NCI-H2081 (cell line): ENCODE measurements around the gene CDH4.
"Not testable (repeated sequence)": the region's sequence is repeated elsewhere in the genome, so short reads cannot be mapped to it uniquely, and the experiment has no call there.

Source experiments
- DNase-seq, 2 experiments: peaks; one replicate each; lab custom pipeline; 2025; lab: John Stamatoyannopoulos, UW

CDH4 gene

GRCh38 chr20:61253640-61254511, 1.8 kb downstream of the CDH4 start:
- no peak for DNase-seq

DNA sequence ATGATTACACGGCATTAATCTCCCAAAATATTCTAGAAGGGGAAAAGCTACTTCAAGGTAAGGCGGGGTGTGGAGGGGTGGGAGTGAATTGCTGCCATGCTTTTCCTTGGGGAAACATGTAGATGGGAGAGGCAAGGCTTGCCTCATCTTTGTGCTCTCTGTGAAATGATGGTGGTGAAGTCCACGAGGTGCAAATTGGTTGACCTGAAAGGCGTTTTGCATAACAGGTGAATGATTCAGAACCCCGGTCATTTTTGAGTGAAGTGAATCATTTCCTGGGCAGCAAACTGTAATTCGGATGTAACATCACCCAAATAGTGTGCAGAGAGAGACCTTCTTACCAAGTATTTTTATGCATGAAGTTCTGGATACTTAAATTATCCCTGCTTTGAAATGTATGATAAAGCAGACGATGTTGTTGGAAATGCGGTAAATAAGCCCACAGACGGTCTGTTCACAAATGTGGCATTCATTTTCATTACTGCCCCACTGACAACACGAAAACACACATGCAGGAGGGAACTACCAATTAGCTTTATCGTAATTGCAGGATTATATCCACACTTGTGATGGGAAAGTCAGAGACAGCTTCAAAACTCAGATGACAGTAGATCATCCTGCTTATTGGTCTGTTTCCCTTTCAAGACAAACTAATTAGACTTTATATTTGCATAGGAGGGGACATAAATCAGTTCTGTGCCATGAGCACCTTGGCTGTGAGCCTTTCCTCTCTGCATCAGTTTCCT, 3.0 kb downstream of the CDH4 start:
- DNase-seq, result no peak

GRCh38 chr20:61256365-61256764, 4.3 kb downstream of the CDH4 start:
- no peak for DNase-seq

DNA sequence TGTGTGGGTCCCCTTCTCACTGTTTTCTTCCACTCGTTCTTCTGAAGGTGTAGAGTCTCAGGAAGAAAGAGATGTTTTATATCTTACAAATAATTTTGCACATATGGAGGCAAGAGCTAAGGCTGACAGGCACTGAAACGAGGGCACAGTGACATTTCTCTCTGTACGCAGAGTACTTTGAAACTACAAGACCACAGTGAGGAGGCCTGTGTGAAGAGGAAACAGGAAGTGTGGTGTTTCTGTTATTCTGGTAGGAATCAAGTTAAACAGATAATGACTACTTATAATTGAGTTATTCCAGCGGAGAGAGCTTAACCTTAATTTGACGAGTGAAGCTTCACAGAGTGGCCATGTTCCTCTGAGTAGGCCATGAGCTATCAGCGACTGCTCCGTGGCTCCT, 4.8 kb downstream of the CDH4 start:
- no peak for DNase-seq

- no peak for DNase-seq
Observed at GRCh38 chr20:61257611-61258010, 5.5 kb downstream of the CDH4 start.

DNA sequence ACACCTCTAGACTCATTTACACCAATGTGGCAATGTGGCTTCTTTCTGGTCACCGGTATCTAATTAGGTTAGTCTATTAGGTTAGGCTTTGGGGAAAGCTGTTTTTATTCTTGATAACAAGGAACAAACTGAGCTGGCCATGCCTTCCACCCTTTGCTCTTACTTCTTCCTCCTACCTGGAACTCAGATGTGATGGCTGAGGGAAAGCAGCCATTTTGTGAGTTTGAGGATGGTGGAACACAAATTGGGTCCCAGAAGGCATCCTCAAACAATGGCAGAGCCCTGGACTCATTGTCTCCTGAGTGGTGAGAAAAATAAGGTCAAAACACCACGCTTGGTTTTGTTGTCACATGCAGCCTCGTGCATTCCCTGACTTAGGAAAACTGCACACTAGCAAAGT, 7.7 kb downstream of the CDH4 start:
- DNase-seq, result no peak

DNA sequence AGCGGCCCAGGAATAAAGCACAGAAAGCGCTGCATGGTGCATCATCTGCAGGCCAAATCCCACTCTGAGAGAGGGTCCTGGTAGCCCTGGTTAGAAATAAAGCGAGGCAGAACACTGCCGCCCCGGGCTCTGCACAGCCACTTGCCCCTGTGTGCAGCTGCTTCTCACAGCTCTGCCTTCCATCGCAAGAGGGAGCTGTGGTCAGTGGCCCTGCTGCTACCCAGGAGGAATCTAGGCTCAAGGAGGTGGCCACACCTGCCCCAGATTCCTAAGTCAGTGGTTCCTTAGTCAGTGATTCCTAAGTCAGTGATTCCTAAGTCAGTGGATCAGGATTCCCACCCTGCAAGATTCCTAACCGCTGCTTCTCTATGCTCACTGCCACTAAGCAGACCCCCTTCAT, 8.8 kb downstream of the CDH4 start:
- DNase-seq, result no peak

- no peak for DNase-seq
Observed at GRCh38 chr20:61262036-61262435, 10.0 kb downstream of the CDH4 start.

GRCh38 chr20:61262514-61262913, 10.5 kb downstream of the CDH4 start:
- DNase-seq, result no peak

DNA sequence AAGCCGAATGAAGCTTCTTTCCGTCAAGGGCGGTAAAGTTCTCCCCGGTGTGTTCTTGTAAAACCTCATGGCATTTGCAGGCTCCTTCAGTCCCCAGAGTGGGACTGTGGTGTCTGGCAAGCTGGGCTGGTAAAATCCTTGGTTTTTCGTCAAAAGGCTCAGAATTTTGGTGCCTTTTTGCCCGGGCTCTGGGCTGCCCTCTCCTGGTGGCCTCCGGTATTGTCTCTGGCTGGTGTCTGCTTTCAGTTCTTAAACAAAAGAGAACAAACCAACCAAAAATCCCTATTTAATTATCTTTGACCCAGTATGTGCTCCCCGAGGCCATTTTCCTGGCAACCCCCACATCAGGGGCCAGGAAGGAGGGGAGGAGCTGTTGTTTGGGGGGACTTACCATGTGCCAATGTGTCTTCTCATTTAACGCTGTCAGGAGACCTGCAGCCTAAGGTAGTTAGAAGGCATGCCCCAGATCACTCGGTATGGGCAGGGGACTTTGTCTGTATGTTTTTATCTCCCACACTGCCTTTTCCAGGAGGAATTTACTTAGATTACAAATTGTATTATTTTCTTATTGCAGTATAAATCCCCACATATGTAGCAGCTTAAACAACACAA, 11.1 kb downstream of the CDH4 start:
- no peak for DNase-seq

- DNase-seq, result no peak
Observed at GRCh38 chr20:61263938-61264337, 11.9 kb downstream of the CDH4 start.

- no peak for DNase-seq
Observed at GRCh38 chr20:61267241-61267640, 15.2 kb downstream of the CDH4 start.

DNA sequence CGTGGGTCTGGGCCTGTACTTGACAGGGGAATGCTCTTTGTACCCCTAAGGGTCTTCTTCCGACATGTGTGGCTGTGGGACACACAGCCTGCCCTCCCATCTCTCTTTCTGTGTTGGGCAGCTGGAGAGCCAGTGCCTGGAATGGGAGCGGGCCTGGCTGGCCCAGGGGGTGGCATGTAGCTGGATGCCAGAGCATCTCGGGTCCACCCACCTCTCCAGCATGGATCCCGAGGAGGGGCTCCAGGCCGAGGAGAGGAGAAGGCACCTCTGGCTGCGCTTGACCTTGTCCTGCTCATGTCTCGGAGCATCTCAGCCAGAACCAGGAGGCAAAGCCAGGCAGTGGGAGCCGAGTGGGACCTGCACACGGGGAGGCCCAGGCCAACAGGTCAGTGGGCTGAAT, 16.0 kb downstream of the CDH4 start:
- DNase-seq, result no peak

DNA sequence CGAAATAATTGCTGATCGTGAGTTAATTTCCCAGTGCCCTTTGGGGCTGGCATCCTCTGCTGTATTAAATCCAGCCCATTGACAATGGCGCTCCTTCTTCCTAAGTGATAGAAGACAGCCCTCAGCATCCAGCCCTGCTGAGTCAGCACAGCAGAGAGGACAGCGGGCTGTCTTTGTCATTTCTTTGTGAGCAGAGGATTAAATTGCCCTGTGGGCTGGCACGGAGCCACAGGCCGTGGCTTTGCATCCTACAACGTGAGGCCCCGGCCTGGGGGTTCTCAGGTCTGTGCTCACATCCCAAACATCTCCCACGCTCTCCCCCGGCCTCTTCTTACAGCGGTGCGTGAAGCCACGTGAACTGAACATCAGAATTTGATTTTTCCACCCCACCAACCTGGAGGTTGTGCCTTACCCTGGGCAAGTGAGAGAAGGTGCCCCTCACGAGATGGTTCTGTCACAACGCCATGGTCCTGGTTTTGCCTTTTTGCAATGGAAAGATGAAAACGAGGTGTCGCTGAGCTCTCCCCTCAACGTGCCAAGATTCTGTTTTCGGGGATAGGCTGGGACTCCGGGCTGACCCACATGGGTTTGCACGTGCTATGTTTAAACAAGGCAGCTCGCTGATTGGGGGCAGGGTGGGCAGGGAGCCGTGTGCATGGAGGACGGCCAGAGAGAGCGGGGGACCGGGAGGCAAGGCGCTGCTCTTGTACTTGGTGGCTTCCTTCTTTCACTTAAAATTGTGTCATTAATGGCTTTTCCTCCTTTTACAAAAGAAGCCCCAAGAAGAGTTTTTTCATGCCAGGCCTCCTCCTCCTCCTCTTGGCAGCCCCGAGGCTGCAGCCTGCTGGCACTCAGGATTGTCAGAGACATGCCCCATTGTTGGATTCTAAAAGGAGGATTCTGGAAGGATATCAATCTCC, 19.5 kb downstream of the CDH4 start:
- DNase-seq, result no peak

DNA sequence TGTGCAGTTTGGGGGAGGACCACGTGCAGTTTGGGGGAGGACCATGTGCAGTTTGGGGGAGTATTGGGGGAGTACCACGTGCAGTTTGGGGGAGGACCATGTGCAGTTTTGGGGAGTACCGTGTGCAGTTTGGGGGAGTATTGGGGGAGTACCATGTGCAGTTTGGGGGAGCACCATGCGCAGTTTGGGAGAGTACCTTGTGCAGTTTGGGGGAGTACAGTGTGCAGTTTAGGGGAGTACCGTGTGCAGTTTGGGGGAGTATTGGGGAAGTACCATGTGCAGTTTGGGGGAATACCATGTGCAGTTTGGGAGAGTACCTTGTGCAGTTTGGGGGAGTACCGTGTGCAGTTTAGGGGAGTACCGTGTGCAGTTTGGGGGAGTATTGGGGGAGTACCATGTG, 21.0 kb downstream of the CDH4 start:
- not testable (repeated sequence) for DNase-seq

GRCh38 chr20:61273666-61274065, 21.6 kb downstream of the CDH4 start:
- DNase-seq, result not testable (repeated sequence)

GRCh38 chr20:61274326-61274725, 22.3 kb downstream of the CDH4 start:
- DNase-seq, result no peak

DNA sequence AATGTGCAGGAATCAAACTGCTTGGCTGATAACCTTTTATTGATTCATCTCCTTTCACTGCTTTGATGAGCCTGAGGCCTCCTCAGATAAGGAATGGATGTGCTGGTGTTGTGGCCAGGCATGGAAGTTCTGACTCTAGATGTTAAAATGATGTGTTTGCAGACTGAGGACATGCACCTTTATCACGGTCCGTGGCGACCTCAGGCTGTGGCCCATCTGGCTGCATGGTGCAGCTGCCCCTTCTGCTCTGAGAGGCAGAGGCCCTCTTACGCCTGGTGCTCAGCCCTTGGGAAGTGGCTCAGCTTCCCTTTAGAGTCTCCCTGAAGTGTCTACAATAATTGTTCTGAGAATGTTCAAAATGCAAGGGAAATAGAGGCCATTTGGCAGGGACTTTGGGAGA, 26.2 kb downstream of the CDH4 start:
- DNase-seq, result no peak

GRCh38 chr20:61279621-61280150, 27.6 kb downstream of the CDH4 start:
- no peak for DNase-seq

- no peak for DNase-seq
Observed at GRCh38 chr20:61280217-61280980, 28.3 kb downstream of the CDH4 start.

DNA sequence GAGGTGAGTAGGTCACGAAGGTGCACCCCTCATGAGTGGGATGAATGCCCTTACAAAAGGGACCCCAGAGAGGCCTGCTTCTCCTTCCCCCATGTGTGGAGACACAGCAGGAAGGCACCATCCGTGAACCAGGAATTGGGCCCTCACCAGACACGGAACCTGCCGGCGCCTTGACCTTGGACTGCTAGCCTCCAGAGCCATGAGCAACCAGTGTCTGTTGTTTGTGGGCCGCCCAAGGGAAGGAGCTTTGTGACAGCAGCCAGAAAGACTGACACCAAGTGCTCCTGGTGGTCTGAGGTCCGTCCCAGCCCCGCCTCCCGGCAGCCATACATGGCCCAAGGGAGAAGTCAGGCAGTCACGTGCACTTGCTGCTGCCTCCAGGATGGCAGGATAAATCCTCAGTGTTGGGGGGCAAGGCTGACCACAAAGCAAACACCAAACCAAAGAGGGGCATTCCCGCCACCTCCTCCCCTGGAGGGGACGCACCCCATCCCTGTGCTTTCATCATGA, 29.3 kb downstream of the CDH4 start:
- no peak for DNase-seq
